GM12891 (cell line): Measurements from ENCODE around the gene EHD2.
A peak's percentile ranks its signal among the peaks of the same experiment; 100 is the strongest.

Experiments
- DNase-seq: peaks from one replicate; pipeline ENCODE4 v3.0.0; 2011; ENCODE audit warnings: low spot score; ENCODE audit not compliant: insufficient read length
- FAIRE-seq: peaks from 2 replicates; lab custom pipeline; 2011; peaks lifted over from hg19 to GRCh38; lab: Jason Lieb, UNC
- PAX5 ChIP-seq: IDR thresholded peaks from 2 replicates; pipeline ENCODE4 v1.6.1; 2011; ENCODE audit warnings: low read length, moderate library complexity, mild to moderate bottlenecking; ENCODE audit not compliant: insufficient read depth, severe bottlenecking
- POLR2A ChIP-seq: IDR thresholded peaks from 2 replicates; pipeline ENCODE4 v1.6.1; 2011; ENCODE audit warnings: low read depth, low read length, control low read depth
- POLR2AphosphoS5 ChIP-seq: IDR thresholded peaks from 2 replicates; pipeline ENCODE4 v1.6.1; 2011; ENCODE audit warnings: low read depth, low read length, control low read depth
- POU2F2 ChIP-seq: IDR thresholded peaks from 2 replicates; pipeline ENCODE4 v1.6.1; 2011; ENCODE audit warnings: low read depth, mild to moderate bottlenecking, control low read depth, low read length, moderate library complexity
- SPI1 ChIP-seq: IDR thresholded peaks from 2 replicates; pipeline ENCODE4 v1.6.1; 2011; ENCODE audit warnings: low read depth, low read length, control low read depth
- TAF1 ChIP-seq: IDR thresholded peaks from 2 replicates; pipeline ENCODE4 v1.6.1; 2011; ENCODE audit warnings: low read depth, low read length, control low read depth

The EHD2 gene

DNA sequence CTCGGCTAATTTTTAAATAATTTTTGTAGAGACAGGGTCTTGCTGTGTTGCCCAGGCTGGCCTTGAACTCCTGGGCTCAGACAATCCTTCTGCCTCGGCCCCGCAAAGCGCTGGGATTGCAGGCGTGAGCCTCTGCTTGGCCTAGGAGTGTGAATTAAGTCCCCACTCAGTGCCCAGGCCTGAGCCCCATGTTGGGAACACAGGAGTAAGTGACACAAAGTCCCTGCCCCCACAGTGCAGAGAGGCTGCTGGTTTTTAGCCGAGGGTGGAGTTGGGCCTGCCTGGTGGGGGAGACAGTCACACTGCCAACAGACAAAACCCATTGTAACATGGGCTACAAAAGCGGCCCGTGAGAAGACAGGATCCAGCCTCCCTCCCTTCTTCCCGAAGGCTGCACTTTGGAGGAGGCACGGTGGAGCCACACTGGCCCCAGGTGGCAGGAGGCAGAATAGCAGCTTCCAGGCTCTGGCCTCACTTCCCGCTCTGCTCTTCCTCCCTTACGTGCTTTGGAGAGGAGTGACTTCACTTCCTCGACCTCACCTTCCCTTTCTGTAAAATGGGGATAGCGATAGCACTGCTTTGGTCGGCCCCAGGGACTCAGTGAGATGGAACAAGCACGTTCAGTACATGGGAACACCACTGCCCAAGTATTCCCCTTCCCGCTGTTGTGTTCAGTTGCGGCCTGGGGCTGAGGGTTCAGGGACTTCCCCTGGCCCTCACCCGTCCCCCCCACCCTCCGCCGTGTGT lies 15.2 kb upstream of the EHD2 start:
- TF ChIP-seq POLR2AphosphoS5: no peak
- 0 out of 2 replicates have a peak, but pooled peaks have one; percentile 11 for TF ChIP-seq POU2F2
- peak; percentile 48 for TF ChIP-seq SPI1
- no peak for TF ChIP-seq TAF1
- no peak for TF ChIP-seq POLR2A
- TF ChIP-seq PAX5: no peak
- peak; percentile 83 for DNase-seq
- peak; percentile 90 for FAIRE-seq

DNA sequence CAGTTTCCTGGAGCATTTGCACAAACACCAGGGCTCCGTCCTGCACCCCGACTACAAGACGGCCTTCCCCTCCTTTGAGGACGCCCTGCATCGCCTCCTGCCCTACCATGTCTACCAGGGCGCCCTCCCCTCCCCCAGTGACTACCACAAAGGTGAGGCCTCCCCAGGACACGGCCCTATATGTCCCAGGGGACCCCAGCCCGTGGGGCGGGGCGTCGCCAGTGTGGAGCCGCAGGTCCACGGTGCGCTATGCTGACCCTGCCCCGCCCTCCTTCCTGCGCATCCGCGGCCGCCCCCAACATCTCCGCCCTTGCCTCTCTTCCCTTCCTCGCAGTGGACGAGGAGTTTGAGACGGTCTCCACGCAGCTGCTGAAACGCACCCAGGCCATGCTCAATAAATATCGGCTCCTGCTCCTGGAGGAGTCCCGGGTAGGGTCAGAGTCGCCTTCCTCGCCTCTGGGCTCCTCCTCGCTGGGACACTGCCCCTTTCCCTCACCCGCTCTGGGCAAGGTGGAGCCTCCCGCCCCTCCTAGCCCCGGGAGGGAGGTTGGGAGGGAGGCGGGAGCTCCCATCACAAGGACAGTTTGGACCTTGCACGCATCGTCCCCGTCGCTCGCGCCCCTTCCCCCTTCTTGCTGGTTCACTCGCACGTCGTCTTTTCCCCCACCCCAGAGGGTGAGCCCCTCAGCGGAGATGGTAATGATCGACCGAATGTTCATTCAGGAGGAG lies 14.4 kb upstream of the EHD2 start:
- TF ChIP-seq PAX5: no peak
- FAIRE-seq (no peak), DNase-seq (no peak)

DNA sequence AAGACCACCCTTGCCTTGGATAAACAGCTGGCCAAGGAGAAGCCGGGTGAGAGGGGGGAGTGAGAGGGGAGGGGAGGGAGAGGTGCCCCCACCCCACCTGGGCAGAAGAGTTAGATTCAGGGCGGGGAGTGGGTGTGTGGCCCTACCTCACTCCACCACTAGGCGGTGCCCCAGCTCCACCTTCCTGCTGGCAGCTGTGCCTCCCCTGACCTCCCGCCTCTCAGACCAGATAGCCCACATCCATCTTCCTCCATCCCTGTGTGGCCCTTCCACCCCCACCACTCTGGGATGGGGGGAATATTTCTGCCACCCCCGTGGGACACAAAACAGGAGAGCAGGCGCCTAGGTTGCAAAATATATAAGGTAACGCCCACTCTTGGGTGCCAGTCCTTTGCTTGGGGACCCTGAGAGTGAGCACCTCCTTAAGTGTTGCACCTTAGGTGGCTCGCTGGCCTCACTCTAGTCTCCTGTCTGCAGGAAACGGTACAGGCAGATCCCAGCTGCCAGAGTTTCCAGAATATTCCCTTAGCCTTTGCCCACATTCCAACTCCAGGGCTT lies 13.8 kb upstream of the EHD2 start:
- TF ChIP-seq SPI1 (no peak), POU2F2 (no peak), POLR2A (no peak), PAX5 (no peak), POLR2AphosphoS5 (no peak), TAF1 (no peak)
- FAIRE-seq (peak; percentile 82), DNase-seq (peak; percentile 87)

DNA sequence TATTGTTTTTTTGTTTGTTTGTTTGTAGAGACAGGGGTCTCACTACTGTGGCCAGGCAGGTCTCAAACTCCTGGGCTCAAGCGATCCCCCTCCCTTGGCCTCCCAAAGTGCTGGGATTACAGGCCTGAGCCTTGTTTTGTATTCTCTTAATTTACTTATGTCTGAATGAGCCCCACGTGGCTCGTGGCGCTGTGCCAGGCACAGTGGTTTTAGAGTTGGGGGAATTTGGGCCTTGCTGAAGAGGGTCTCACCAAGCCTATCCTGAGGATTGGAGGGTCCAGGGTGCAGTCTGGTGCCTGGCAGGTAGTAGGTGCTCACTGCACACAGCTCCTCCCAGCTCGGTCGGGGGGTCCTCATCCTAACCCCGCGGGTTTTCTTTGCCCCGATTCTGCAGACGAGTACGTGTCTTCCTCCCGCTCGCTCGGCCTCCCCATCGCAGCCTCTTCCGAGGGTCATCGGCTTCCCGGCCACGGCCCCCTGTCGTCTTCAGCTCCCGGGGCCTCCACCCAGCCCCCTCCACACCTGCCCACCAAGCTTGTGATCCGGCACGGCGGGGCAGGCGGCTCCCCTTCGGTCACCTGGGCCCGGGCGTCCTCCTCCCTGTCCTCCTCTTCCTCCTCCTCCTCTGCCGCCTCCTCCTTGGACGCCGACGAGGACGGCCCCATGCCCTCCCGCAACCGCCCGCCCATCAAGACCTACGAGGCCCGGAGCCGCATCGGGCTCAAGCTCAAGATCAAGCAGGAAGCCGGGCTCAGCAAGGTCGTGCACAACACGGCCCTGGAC lies 12.1 kb upstream of the EHD2 start:
- TF ChIP-seq SPI1: no peak
- TF ChIP-seq POLR2A: no peak
- TF ChIP-seq PAX5: no peak
- no peak for TF ChIP-seq POLR2AphosphoS5
- no peak for TF ChIP-seq TAF1
- TF ChIP-seq POU2F2: no peak
- no peak for FAIRE-seq
- no peak for DNase-seq

DNA sequence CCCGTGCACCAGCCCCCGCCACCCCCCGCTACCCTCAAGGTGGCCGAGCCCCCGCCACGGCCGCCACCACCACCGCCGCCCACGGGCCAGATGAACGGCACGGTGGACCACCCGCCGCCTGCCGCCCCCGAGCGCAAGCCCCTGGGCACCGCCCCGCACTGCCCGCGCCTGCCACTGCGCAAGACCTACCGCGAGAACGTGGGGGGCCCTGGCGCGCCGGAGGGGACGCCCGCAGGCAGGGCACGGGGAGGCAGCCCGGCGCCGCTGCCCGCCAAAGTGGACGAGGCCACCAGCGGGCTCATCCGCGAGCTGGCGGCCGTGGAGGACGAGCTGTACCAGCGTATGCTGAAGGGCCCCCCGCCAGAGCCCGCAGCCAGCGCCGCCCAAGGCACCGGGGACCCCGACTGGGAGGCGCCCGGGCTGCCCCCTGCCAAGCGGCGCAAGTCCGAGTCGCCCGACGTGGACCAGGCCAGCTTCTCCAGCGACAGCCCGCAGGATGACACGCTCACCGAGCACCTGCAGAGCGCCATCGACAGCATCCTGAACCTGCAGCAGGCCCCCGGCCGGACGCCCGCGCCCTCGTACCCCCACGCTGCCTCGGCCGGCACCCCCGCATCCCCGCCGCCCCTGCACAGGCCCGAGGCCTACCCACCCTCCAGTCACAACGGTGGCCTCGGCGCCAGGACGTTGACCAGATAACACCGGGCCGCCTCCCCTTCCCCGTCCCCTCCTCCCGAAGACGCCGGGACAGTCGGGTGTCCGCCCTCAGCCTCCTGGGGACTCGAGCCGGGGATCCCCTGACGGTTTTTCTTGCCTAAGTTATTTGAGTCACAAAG lies 11.3 kb upstream of the EHD2 start:
- FAIRE-seq (no peak), DNase-seq (no peak)
- TF ChIP-seq POLR2AphosphoS5: no peak
- TF ChIP-seq POLR2A: no peak
- TF ChIP-seq POU2F2: no peak
- no peak for TF ChIP-seq PAX5
- TF ChIP-seq TAF1: no peak
- TF ChIP-seq SPI1: no peak

DNA sequence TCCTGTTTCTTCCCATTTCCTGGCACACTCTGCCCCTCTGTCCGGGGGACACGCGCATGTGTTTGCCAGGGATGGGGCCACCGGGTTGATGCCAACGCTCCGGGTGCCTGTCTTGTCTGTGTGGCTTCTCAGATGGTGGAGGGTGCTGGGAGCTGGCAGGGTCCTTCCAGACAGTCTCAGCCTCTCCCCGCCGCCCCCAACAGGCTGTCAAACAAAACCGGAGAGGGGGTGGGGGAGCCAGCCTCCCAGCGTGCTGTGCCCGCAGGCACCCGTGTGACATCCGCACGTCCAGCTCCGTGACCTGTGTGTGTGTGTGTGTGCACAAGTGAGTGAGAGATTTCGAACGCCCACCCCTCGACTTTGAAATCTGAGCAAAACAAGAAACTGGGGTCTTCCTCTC lies 10.6 kb upstream of the EHD2 start:
- no peak for DNase-seq
- no peak for TF ChIP-seq POLR2AphosphoS5
- TF ChIP-seq SPI1: no peak
- no peak for TF ChIP-seq PAX5
- TF ChIP-seq TAF1: no peak
- no peak for TF ChIP-seq POU2F2
- no peak for FAIRE-seq

DNA sequence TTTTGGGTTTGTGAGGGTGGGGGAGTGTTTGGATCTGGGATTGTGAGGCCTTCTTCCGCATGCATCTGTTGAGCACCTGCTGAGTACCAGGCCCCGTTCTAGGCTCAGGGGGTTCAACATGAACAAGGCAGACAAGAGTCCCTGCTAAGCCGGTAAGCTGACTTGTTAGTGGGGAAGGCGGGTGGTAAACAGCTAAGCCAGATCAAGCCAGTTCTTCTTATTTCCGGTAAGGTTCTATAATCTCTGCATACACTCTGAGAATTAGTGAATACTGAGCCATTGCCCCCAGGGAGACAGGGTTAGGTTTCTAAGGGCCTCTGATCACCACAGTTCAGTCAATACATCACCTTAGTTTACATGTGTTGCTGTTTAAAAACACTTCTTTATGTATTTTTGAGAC lies 9.9 kb upstream of the EHD2 start:
- DNase-seq (no peak), FAIRE-seq (no peak)
- no peak for TF ChIP-seq TAF1
- no peak for TF ChIP-seq POU2F2
- TF ChIP-seq SPI1: no peak
- no peak for TF ChIP-seq POLR2AphosphoS5

DNA sequence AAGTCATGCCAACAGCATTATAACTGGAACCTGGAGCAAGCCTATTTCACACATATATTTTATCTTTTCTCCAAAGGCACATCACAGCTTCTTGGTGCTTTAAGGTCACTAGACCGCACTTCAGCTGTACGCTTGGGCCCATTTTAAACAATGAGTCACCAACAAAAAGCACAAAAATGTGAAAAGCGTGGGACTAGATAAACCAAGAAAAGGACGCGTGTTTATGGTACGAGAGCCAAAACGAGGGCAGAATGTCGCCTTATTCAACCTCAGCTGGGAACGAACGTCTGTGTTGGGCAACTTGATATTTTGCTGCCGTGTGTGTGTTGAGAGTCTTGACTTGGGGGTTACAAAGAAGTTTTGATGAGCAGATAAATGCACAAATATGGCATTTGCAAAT lies 9.2 kb upstream of the EHD2 start:
- TF ChIP-seq SPI1: no peak
- no peak for TF ChIP-seq POLR2AphosphoS5
- TF ChIP-seq PAX5: no peak
- no peak for TF ChIP-seq TAF1
- no peak for TF ChIP-seq POLR2A
- no peak for TF ChIP-seq POU2F2
- FAIRE-seq: no peak
- no peak for DNase-seq

DNA sequence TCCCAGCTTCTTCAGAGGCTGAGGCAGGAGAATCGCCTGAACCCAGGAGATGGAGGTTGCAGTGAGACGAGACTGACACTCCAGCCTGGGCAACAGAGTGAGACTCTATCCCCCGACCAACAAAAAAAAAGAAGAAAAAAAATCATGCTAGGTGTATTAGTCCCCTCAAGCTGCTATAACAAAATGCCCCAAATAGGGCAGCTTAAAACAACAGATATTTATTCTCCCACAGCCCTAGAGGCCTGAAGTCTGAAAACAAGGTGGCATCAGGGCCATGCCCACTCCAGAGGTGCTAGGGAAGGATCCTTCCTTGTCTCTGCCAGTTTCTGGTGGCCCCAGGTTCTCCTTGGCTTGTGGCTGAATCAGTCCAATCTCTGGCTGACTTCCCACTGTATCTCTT lies 8.6 kb upstream of the EHD2 start:
- no peak for FAIRE-seq
- no peak for DNase-seq
- TF ChIP-seq POLR2A (no peak), POLR2AphosphoS5 (no peak), POU2F2 (no peak), PAX5 (no peak), TAF1 (no peak), SPI1 (no peak)
